NCI-H1694 (cell line): ENCODE measurements around the gene PLOD1.
A peak's percentile ranks its signal among the peaks of the same experiment; 100 is the strongest.
"Not testable (repeated sequence)": the region's sequence is repeated elsewhere in the genome, so short reads cannot be mapped to it uniquely, and the experiment has no call there.

ENCODE experiments used
- DNase-seq: peaks from one replicate; lab custom pipeline; 2025; lab: John Stamatoyannopoulos, UW

Gene PLOD1

DNA sequence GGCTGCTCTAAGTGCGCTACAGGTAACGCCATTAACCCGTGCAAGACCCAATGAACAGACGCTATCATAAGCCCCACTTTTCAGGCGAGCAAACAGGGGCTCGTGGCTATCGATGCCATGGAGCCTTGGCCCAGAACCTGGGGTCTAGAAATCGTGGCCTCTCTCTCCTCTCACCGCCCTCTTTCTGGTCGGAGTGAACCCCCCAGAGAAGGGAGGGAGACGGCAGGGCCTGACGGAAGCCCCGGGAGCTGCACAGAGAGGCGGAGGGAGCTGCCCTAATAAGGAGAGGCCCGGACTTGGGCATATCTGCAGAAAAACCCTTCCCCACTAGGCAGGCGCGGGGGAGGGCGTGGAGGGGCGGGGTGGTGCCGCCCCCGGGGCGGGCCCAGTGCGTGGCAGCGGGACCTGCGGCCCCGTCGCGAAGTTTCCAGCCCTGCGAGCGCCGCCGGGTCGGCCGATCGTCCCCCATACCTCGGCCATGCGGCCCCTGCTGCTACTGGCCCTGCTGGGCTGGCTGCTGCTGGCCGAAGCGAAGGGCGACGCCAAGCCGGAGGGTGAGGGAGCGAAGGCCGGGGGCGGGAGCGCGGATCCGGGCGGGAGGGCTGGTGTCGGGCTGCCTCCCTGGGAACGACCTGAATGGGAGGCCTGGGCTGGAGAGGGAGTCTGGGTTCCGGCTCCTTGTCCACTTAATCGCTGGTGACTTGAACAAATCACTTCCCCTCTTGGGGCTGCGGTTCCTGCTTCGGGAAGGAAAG, at the start of gene PLOD1:
Gene PLOD1 (plus strand): TSS at position 416 of the 755 bp plus-strand sequence. CDS start 63 bp downstream, at position 479.
- peak; percentile 60 for DNase-seq

DNA sequence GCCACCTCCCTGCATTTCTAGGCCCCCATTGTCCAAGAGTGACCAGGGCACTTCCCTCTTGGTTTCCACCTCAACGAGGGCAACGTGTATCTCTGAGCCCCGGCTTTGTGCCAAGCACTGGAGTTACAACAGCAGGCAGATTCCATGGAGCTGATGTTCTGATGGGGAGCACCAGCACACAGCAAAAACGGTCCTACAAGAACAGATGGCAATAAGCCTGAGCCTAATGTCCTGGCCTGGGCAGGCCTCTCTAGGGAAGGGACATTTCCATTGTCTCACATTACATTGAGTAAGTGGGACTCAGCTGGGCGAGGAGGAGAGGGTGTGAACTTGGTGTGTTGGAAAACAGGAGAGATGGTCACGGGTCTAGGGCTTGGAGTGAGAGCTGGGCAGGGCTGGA, 48.6 kb upstream of the PLOD1 start:
- DNase-seq = peak; percentile 18

DNA sequence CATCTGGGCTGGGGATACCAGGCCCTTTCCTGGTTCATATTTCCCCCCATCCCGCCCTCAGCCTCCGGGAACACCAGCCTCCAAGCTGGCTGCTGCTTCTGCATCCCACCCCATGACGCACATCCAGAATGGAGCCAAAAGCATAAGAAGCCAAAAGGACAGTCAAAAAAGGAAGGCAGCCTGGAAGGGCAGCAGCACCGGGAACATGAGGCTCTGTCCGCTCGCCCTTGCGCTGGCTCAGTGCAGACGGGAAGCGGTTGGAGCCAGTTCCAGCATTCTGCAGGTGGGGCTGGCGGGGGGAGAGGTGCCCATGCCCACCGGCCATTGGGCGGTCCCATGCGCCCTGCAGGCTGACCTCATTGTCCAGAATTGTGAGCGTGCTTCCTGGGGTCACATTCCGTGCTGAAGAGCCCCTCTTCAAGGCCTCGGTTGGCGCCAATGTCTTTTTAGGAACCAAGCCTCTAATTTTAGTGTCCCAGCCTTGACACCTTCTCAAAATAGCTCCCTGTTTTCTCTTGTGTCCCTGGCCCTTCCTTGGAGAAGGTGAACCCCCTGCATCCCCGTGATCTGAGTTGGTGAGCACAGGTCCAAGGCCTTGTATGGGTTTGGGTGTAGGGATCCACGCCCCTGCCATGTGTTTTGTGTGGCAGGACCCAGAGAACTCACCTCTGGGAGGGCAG, 47.4 kb upstream of the PLOD1 start:
- DNase-seq = no peak

DNA sequence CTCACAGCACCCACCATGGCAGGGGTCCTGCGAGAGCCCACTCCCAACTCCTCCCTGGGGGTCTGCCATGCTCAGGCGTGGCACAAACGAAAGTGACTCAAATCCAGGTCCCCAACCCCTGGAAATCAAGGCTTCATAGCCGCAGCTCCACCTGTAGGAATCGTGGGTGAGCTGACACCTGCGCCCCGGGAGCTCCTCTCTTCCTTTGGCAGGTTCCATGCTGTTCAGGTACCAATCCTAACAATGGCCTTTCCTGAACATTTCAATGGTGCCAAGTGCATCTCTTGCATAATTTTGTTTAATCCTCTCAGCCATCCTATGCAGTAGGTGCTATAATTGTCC, 46.9 kb upstream of the PLOD1 start:
- DNase-seq = no peak

DNA sequence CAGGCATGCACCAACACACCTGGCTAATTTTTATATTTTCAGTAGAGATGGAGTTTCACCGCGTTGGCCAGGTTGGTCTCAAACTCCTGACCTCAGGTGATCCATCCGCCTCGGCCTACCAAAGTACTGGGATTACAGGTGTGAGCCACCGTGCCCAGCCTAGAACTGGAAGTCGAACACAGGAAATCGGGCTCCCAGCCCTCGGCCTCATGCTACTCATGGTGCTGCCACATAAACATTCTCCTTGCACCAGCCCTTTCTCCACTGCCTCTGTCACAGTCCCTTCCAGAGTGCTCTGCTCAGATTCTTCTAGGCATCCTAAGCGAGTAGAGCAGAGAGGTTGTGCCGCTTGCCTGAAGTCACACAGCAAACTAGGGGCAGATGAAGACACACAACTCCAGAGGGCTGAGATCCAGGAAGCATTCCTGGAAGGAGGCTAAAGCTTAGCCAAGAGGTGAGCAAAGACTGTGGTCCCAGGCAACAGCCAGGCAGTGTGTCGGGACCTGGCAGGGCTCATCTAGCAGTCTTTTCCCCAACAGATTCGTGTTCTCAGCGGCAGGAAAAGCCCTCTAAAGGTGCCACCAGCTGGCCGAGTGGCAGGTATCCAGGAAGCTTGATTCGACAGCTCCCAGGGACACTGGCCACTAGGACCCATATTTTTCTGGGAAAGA, 46.2 kb upstream of the PLOD1 start:
- DNase-seq = no peak

DNA sequence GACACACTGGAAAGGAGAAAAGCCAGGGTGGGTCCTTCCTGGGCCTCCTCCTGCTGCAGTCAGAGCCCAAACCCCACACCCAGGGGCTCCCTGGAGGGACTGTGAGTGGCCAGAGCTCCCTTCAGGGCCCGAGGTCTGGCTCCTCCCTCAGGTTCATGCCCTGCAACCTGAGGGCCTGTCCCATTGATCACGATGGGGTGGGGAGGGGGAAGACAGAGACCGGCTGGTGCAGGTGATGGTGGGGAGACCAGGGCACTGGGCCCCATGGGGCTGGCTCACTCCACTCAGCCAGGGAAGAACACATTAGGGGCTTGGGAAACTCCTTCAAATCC, 45.7 kb upstream of the PLOD1 start:
- DNase-seq = no peak

DNA sequence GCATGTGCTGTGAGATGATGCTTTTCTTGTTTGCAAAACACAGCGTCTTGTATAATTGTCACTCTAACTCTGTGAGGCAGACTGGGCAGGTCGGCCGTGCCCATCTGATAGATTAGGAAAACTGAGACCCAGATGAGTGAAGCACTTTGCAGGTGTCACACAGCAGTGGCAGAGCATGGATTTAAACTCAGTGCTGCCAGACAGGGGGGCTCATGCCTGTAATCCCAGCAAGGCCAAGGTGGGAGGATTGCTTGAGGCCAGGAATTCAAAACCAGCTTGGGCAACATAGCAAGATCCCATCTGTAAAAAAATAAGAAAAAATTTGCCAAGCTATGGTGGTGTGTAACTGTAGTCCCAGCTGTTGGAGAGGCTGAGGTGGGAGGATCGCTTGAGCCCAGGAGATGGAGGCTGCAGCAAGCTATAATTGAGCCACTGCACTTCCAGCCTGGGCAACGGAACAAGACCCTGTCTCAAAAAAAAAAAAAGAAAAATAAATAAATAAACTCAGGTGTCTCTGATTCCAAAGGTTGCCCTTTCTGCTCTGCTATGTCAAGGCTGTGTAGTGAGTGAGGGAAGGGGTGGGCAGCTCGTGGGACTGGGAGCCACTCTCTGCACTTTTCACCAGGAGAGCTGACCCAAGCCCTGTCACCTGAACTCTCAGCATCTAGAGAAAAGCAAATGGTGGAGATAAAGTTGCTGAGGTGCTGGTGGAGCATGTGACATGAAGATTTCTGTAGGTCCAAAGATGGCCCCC, 42.9 kb upstream of the PLOD1 start:
- no peak for DNase-seq

DNA sequence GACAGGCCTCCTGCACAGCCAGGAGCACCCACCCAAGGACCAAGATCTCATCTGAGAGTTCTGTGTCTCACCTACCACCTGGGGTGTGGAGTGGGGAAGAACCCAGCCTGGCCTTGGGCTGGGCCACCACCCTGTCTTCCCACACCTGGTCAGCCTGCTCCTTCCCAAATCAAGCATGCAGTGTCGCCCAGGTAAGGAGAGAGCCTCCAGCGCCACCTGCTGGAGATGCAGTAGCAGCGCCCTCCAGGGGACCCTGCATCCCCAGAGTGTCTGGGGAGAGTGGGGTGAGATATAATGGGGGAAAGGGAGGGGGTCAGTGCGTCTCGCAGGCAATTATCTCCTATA, 40.6 kb upstream of the PLOD1 start:
- peak; percentile 37 for DNase-seq

DNA sequence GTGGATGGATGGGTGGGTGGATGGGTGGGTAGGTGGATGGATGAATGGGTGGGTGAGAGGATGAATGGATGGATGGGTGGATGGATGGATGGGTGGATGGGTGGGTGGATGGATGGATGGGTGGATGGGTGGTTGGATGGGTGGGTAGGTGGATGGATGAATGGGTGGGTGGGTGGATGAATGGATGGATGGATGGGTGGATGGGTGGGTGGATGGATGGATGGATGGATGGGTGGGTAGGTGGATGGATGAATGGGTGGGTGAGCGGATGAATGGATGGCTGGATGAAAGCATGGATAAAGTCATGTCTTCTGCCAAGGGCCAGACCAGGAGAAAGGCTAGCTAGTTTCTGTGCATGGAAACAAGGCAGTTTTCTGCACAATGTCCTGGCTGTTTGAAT, 40.0 kb upstream of the PLOD1 start:
- not testable (repeated sequence) for DNase-seq

DNA sequence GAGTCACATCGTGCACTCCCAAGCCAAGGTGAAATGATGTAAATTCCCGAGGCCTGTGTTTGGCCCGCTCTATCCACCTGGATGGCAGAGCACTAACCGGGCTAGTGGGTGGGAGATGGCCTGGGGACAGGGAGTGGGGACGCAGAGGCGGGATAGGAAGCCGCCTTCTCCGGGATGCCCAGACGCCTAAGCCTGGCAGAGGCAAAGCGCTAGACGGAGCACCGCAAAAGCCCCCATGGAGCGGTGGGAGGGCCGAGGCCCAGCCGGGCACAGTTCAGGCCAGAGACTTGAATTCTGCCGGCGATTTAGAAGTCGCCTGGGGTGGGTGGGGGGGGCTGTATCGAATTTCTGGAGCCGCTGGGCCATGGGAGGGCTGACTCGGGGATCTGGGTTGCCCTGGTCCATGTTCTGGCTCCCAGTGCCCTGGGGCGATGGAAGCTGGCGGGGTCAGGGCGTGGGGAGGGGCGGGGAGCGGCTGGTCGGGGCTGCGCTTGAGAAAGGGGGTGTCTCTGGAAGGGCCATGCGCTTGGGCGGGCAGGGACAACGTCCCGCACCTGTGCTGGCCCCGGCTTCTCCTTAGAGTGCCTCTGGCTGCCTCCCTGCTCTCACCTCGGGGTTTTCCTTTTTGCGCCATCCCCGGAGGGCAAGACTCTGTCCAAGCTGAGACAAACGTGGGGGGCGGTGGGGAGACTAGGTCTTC, 36.3 kb upstream of the PLOD1 start:
- no peak for DNase-seq

DNA sequence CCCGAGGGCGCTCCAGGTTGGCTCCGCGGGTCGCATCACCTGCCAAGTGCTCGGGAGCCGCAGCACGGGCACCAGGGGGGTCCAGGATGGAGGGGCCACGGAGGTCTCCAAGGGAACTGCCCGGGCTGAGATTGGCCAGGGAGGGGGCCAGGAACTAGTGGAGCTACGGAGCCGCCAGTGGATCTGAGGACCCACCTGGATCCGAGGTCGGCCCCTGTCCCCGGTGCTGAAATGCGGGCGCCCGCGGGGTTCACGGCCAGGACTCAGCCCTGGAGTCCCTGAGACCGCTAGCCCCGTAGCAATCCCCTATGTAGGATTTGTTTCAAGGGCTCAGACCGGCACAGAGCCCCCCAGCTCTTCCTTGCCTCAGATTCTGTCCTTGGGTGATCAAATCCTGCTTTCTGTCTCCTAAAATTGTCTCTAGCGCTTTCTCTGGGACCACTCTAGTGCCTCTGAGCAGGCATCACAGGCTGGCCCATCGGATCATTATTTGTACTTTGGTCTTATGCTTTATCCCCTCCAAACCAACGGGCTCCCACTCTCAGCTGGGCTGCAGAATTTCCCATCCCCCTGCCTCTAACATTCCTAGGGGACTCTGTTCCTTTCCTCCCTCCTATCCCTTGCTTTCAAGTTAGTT, 35.6 kb upstream of the PLOD1 start:
- DNase-seq = no peak

DNA sequence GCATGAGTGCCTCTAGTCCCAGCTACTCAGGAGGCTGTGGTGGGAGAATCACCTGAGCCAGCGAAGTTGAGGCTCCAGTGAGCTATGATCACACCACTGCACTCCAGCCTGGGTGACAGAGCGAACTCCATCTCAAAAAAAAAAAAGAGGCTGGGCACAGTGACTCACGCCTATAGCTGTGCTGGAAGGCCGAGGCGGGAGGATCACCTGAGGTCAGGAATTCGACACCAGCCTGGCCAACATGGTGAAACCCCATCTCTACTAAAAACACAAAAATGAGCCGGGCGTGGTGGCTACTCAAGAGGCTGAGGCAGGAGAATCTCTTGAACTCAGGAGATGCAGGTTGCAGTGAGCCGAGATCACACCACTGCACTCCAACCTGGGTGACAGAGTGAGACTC, 33.1 kb upstream of the PLOD1 start:
- not testable (repeated sequence) for DNase-seq

DNA sequence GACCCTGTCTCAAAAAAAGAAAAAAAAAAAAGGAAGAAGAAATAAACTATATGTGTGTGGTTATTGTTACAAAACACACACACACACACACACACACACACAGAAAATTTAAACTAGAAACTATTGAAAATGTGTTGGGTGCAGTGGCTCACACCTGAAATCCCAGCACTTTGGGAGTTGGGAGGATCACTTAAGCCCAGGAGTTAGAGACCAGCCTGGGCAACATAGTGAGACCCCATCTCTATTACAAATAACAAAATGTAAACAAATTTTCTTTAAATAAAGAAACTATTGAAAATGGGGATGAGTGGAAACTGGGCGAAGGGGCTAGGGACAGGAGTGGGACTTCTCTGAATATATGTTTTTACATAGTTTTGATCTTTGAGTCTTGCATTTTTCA, 31.3 kb upstream of the PLOD1 start:
- DNase-seq = no peak

DNA sequence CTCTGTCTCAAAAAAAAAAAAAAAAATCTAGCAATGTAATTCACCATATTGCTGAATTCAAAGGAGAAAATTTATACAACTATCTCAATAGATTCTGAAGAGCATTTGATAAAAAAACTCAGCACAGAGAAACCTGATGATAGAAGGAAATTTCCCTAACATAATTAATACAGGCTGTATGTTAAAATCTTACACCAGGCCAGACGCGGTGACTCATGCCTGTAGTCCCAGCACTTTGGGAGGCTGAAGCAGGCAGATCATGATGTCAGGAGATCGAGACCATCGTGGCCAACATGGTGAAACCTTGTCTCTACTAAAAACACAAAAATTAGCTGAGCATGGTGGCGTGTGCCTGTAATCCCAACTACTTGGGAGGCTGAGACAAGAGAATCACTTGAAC, 30.4 kb upstream of the PLOD1 start:
- DNase-seq = not testable (repeated sequence)

DNA sequence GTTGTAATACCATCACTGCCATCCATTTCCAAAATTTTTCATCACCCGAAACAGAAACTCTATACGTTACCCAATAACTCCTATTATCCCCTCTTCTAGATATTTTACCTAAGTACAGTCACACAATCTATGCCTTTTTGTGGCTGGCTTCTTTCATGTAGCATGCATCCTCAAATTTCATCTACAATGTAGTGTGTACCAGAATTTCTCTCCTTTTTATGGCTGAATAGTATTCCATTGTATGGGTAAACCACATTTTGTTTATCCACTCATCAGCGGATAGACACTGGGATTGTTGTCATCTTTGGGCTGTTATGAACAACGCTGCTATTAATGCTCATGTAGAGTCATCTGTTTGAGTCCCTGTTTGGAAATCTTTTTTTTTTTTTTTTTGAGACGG, 29.5 kb upstream of the PLOD1 start:
- DNase-seq = no peak

DNA sequence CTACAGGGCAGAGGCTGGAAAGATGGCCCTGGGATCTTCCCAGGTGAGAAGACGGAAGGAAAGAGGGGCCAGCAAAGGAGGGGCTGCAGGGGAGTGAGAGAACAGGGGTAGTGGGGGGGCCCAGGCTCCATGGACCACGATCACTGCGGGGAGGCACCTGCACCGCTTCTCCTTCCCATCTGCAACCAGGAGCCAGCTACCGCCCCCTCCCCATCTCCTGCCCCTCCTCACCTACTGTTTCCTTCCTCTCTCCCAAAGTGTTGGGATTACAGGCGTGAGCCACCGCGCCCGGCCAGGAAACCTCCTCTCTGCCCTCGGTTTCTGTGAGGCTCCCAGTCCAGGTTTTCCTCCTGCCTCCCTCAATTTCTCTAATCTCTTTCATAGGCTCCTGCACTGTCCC, 27.6 kb upstream of the PLOD1 start:
- DNase-seq = no peak

DNA sequence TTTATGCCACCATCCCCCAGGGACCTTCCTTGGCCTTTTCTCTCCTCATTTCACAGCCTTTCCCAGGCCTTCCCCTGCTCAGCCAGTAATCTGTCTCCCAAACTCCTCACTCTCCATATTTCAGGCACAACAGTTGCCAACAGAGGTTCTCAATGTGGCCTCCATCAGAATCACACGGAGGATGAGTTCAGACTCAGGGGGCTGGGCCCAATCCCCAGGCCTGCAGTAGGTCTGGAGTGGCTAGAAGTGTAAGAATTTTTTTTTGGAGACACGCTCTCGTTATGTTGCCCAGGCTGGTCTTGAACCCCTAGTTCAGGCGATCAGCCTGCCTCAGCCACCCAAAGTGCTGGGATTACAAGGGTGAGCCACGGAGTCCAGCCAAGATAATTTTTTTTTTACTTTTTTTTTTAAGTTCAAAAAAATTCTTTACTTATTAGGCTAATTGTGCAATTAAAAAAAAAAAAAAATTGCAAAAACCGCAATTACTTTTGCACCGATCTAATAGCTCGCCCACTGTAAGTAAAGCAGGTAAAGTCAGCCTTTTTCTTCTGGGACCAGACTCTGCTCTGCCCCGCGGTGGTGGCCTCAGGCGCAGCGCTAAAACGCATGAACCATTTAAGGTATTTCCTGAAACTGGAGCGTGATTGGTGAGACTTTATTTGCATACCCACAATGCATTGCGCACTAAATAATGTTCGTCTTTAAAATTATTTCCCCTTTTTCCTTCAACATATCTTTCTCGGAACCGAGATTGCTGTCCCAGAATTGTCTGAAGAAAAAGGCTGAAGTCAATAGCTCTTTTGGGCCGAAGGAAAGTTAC, 27.0 kb upstream of the PLOD1 start:
- peak; percentile 90 for DNase-seq

DNA sequence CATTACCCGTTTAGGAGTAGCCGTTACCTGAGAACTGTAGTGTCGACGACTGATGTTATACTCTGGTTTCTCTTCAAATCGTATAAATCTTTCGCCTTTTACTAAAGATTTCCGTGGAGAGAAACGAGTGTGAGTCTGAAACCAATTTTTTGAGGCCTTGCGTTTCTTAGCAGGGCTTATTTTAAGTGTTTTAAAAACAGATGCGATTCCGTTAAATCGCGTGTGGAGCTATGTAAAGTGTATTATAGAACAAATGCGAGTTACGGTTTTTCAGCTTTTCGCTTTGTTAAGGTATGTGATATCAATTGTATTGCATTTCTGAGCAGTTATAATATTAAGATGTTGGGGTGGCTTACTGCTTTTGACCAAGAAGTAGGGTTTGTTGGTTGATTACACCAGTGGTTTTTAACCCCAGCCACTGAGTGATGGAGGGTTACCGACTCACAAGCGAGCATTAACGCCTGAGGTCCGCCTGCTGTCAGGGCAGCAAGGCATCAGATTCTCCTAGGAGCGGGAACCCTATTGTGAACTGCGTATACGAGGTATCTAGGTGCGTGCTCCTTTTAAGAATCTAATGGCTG, 26.3 kb upstream of the PLOD1 start:
- DNase-seq = peak; percentile 97

DNA sequence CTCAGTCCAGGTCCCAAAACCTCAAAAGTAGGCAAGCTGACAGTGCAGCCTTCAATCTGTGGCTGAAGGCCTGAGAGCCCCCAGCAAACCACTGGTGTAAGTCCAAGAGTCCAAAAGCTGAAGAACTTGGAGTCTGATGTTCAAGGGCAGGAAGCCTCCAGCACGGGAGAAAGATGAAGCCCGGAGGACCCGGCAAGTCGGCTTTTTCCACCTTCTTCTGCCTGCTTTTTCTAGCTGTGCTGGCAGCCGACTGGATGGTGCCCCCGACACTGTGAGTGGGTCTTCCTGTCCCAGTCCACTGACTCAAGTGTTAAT, 23.6 kb upstream of the PLOD1 start:
- DNase-seq = not testable (repeated sequence)

DNA sequence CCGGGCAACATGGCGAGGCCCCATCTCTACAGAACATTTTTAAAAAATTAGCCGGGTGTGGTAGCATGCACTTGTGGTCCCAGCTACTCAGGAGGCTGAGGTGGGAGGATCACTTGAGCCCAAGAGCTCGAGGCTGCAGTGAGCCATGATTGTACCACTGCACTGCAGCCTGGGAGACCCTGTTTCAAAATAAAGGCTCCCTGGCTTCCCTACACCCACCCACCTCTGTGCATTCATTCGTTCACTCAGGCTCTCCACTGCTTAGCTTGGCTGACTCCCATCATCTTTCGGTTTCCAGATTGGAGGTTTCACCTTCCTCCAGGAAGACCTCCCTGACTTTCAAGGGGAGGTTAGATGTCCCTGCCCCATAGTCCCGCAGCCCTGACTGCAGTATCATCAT, 22.5 kb upstream of the PLOD1 start:
- no peak for DNase-seq
